ENCODE data around the gene SMIM17.

The SMIM17 gene

DNA sequence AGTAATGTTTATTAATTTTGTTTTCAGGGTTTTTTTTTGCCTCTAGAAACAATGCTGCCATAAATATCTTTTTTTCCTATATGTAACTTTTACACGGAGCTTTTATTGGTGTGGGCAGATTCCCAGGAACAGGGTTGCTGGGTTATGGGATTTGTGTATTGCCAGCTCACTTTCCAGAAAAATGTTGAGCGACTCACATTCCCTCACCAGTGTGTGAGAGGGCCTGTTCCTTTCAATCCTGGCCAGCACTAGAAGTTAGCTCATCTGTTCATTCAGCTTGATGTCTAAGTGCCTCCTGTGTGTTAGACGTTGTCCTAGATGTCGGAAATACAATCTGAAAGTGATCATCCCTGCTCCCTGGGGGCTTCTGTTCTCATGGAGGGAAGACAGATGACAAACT is 45.3 kb upstream of the SMIM17 start:
- H3K9me3 ChIP-seq, result peaks cover 3% of the 10 kb centered on the region
- peaks cover 6% of the 10 kb centered on the region for H3K36me3 ChIP-seq
- no peaks in the 10 kb centered on the region for H3K27me3 ChIP-seq
- peaks cover 13 to 14% of the 10 kb centered on the region in 2 experiments for H3K4me1 ChIP-seq (ENCODE audit: control insufficient read depth in 1 of 2, insufficient read depth in 1 of 2, low read depth in 1 of 2, low read length in 1 of 2)
- H3K4me3 ChIP-seq (ENCODE audit: low read depth in 1 of 2, low read length in 1 of 2), result no peak overlapping the region
- TF ChIP-seq, protein P1, sequence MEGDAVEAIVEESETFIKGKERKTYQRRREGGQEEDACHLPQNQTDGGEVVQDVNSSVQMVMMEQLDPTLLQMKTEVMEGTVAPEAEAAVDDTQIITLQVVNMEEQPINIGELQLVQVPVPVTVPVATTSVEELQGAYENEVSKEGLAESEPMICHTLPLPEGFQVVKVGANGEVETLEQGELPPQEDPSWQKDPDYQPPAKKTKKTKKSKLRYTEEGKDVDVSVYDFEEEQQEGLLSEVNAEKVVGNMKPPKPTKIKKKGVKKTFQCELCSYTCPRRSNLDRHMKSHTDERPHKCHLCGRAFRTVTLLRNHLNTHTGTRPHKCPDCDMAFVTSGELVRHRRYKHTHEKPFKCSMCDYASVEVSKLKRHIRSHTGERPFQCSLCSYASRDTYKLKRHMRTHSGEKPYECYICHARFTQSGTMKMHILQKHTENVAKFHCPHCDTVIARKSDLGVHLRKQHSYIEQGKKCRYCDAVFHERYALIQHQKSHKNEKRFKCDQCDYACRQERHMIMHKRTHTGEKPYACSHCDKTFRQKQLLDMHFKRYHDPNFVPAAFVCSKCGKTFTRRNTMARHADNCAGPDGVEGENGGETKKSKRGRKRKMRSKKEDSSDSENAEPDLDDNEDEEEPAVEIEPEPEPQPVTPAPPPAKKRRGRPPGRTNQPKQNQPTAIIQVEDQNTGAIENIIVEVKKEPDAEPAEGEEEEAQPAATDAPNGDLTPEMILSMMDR (IDR thresholded peaks at IDR 0.05), result no peak
- H3K27ac ChIP-seq, result no peak overlapping the region

DNA sequence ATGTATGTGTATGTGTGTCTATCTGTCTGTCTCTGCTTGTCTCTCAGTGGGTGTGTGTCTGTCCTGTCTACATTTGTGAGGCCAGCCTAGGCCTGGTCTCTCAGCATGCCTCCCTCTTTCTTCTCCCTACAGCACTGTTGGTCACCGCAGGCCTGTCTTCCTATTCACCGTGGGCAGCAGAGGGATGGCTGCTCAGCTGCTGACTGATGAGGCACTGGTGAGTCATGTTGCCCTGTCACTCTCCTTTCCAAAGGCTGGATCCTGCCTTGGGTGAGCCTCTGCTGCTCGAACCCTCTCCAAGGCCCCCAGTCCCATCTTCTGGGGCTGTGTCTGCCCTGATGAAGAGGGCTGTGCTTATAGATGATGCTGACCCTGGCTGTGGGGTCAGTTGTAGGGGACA is 41.6 kb upstream of the SMIM17 start:
- TF ChIP-seq, protein P1 (IDR thresholded peaks at IDR 0.05), result no peak
- Histone ChIP-seq H3K4me1 (ENCODE audit: control insufficient read depth in 1 of 2, insufficient read depth in 1 of 2, low read depth in 1 of 2, low read length in 1 of 2) (no peaks in the 10 kb centered on the region), H3K27ac (no peak overlapping the region), H3K9me3 (peaks cover 21% of the 10 kb centered on the region), H3K27me3 (no peaks in the 10 kb centered on the region), H3K4me3 (ENCODE audit: low read depth in 1 of 2, low read length in 1 of 2) (no peak overlapping the region), H3K36me3 (peaks cover 6% of the 10 kb centered on the region)

DNA sequence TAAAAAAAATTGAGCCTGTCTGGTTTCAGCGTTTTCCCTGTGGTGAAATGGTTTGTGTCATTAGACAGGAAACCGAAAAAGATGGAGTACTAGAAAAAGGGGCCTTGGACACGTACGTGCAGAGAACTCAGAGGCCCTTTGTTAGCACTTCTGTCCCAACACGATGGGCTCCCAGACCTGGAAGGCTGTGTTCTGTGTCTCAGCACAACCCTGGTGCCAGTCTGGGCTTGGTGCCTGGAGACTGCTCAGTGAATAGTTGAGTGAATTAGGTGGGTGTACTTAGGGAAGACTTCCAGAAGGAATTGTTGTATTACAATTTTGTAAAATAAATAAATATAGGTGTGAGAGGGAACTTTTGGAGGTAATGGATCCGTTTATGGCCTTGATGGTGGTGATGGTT is 39.1 kb upstream of the SMIM17 start:
- Histone ChIP-seq H3K4me1 (ENCODE audit: control insufficient read depth in 1 of 2, insufficient read depth in 1 of 2, low read depth in 1 of 2, low read length in 1 of 2) (no peaks in the 10 kb centered on the region), H3K27ac (no peak overlapping the region), H3K36me3 (peaks cover 6% of the 10 kb centered on the region), H3K9me3 (peaks cover 26% of the 10 kb centered on the region), H3K27me3 (no peaks in the 10 kb centered on the region), H3K4me3 (ENCODE audit: low read depth in 1 of 2, low read length in 1 of 2) (no peak overlapping the region)
- TF ChIP-seq, protein P1 (IDR thresholded peaks at IDR 0.05), result no peak

DNA sequence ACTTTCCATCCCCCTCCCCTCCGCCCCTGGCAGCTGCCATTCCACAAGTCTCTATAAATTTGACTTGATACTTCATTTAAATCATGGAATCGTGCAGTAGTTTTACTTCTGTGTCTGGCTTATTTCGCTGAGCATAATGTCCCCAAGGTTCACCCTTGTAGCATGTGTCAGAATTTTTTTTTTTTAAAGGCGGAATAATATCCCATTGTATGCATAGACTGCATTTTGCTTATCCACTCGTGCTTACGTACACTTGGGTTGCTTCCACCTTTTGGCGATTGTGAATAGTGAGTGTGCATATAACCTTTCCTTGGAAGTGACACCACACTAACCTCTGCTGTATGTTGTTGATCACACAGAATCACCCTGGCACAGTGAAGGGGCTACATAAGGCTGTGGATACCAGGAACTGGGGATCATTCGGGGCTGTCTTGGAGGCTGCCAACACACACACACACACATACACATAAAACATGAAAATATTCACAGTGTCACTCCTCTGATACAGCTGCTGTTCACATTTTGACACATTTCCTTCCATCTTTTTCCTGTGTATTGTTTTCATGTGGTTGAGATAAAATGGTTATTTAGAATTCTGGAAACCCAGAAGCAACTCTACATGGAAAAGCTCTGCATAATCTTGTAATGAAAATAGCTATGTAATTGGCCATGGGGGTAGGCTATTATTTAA is 34.5 kb upstream of the SMIM17 start:
- Histone ChIP-seq H3K4me3 (ENCODE audit: low read depth in 1 of 2, low read length in 1 of 2) (no peak overlapping the region), H3K27ac (no peak overlapping the region), H3K4me1 (ENCODE audit: control insufficient read depth in 1 of 2, insufficient read depth in 1 of 2, low read depth in 1 of 2, low read length in 1 of 2) (no peaks in the 10 kb centered on the region), H3K9me3 (peaks cover 47% of the 10 kb centered on the region), H3K36me3 (no peaks in the 10 kb centered on the region), H3K27me3 (no peaks in the 10 kb centered on the region)
- TF ChIP-seq, protein P1 (IDR thresholded peaks at IDR 0.05), result no peak

DNA sequence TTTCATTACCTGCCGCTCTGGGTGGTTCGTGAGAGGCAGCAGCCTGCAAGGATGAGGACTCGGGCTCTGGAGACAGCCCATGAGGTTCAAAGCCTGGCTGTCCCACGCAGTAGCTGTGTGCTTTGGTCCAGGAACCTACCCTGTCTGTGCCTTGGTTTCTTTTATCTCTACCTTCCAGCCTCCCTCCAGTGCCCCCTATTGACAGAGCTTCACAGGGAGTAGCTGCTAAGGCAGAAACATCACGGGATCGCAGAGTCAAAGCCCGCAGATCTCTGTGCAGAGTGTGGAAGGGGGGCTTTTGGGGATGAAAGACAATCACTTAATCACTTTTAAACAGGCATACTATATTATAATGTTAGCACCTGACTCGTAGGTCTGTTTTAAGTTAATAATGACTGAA is 31.7 kb upstream of the SMIM17 start:
- Histone ChIP-seq H3K4me1 (ENCODE audit: control insufficient read depth in 1 of 2, insufficient read depth in 1 of 2, low read depth in 1 of 2, low read length in 1 of 2) (no peaks in the 10 kb centered on the region), H3K9me3 (peaks cover 29% of the 10 kb centered on the region), H3K27ac (no peak overlapping the region), H3K27me3 (no peaks in the 10 kb centered on the region), H3K4me3 (ENCODE audit: low read depth in 1 of 2, low read length in 1 of 2) (no peak overlapping the region), H3K36me3 (no peaks in the 10 kb centered on the region)
- TF ChIP-seq, protein P1 (IDR thresholded peaks at IDR 0.05), result no peak

Measured in neutrophil (primary cell).